ENCODE measurements around the gene RAVER2. TPM values are rescaled to one million over a fixed set of nuclear protein-coding genes. Genes with fewer than 3 reads are reported as not detected.

RAVER2 gene
- total RNA-seq, 1 donor from 2014 or later, result 12.6 TPM

- Histone ChIP-seq H3K36me3 (ENCODE audit: control insufficient read depth, insufficient read depth, low read length) (no peaks in the 10 kb centered on the region), H3K27me3 (ENCODE audit: control insufficient read depth, insufficient read depth, low read length) (no peaks in the 10 kb centered on the region), H3K4me3 (ENCODE audit: low read depth, low read length) (no peak overlapping the region)
- no peak for TF ChIP-seq CTCF (IDR thresholded peaks at IDR 0.05; ENCODE audit: insufficient read depth, low read length, poor library complexity, severe bottlenecking)
- no peak for DNase-seq (ENCODE audit: low read depth)
Observed at GRCh38 chr1:64750875-64751274, 6.0 kb downstream of the RAVER2 start.

- TF ChIP-seq CTCF (IDR thresholded peaks at IDR 0.05; ENCODE audit: insufficient read depth, low read length, poor library complexity, severe bottlenecking), result no peak
- Histone ChIP-seq H3K4me3 (ENCODE audit: low read depth, low read length) (no peak overlapping the region), H3K27me3 (ENCODE audit: control insufficient read depth, insufficient read depth, low read length) (no peaks in the 10 kb centered on the region), H3K36me3 (ENCODE audit: control insufficient read depth, insufficient read depth, low read length) (no peaks in the 10 kb centered on the region)
- DNase-seq (ENCODE audit: low read depth), result no peak
Observed at GRCh38 chr1:64754173-64754572, 9.3 kb downstream of the RAVER2 start.

GRCh38 chr1:64755361-64755760 lies 10.5 kb downstream of the RAVER2 start:
- no peak for TF ChIP-seq CTCF (IDR thresholded peaks at IDR 0.05; ENCODE audit: insufficient read depth, low read length, poor library complexity, severe bottlenecking)

GRCh38 chr1:64756770-64757169 lies 11.9 kb downstream of the RAVER2 start:
- H3K27me3 ChIP-seq (ENCODE audit: control insufficient read depth, insufficient read depth, low read length), result no peaks in the 10 kb centered on the region
- no peak for DNase-seq (ENCODE audit: low read depth)
- no peak for TF ChIP-seq CTCF (IDR thresholded peaks at IDR 0.05; ENCODE audit: insufficient read depth, low read length, poor library complexity, severe bottlenecking)
- H3K36me3 ChIP-seq (ENCODE audit: control insufficient read depth, insufficient read depth, low read length), result no peaks in the 10 kb centered on the region
- no peak overlapping the region for H3K4me3 ChIP-seq (ENCODE audit: low read depth, low read length)

More at GRCh38 chr1:64755361-64755760, 10.5 kb downstream of the RAVER2 start:
- Histone ChIP-seq H3K27me3 (ENCODE audit: control insufficient read depth, insufficient read depth, low read length) (no peaks in the 10 kb centered on the region), H3K4me3 (ENCODE audit: low read depth, low read length) (no peak overlapping the region), H3K36me3 (ENCODE audit: control insufficient read depth, insufficient read depth, low read length) (no peaks in the 10 kb centered on the region)
- no peak for DNase-seq (ENCODE audit: low read depth)

- no peak for DNase-seq (ENCODE audit: low read depth)
- Histone ChIP-seq H3K27me3 (ENCODE audit: control insufficient read depth, insufficient read depth, low read length) (no peaks in the 10 kb centered on the region), H3K4me3 (ENCODE audit: low read depth, low read length) (no peak overlapping the region), H3K36me3 (ENCODE audit: control insufficient read depth, insufficient read depth, low read length) (no peaks in the 10 kb centered on the region)
- TF ChIP-seq CTCF (IDR thresholded peaks at IDR 0.05; ENCODE audit: insufficient read depth, low read length, poor library complexity, severe bottlenecking), result no peak
Observed at GRCh38 chr1:64757213-64757612, 12.3 kb downstream of the RAVER2 start.

GRCh38 chr1:64758233-64758632 lies 13.4 kb downstream of the RAVER2 start:
- no peak for TF ChIP-seq CTCF (IDR thresholded peaks at IDR 0.05; ENCODE audit: insufficient read depth, low read length, poor library complexity, severe bottlenecking)
- Histone ChIP-seq H3K27me3 (ENCODE audit: control insufficient read depth, insufficient read depth, low read length) (no peaks in the 10 kb centered on the region), H3K36me3 (ENCODE audit: control insufficient read depth, insufficient read depth, low read length) (no peaks in the 10 kb centered on the region), H3K4me3 (ENCODE audit: low read depth, low read length) (no peak overlapping the region)
- no peak for DNase-seq (ENCODE audit: low read depth)
